Panc1 (cell line): ENCODE results near the gene ARTN. TPM values are rescaled to one million over a fixed set of nuclear protein-coding genes. Genes with fewer than 3 reads are reported as not detected.

Experiments used
- ATAC-seq: fragments of 200-7000 bp; cut with Tn5 transposase; 2 replicates; pipeline ENCODE4 v1.9.1; 2020; ENCODE audit warnings: mild to moderate bottlenecking, moderate library complexity
- BruUV-seq: library from RNA; stranded (reverse); fragments of 400-500 nt; replicated peaks from 2 replicates; lab custom pipeline; 2021; lab: Mats Ljungman, UMichigan
- CTCF ChIA-PET: fragments of 300-600 bp; sonication (Branson Sonifier 250); formaldehyde crosslinking; loops from one replicate; lab custom pipeline; 2022; ENCODE audit warnings: antibody characterized with exemption; lab: Charles Lee
- POLR2A ChIA-PET: fragments of 300-600 bp; sonication (Branson Sonifier 250); formaldehyde crosslinking; loops from one replicate; lab custom pipeline; 2022; ENCODE audit warnings: antibody characterized with exemption; lab: Charles Lee
- DNase-seq: peaks from one replicate; pipeline ENCODE4 v3.0.0-alpha.2; 2010; ENCODE audit warnings: low read depth, low spot score
- H3K27ac ChIP-seq: 2 replicates; pipeline ENCODE4 v1.5.1; 2011; ENCODE audit warnings: mild to moderate bottlenecking, low read length, inconsistent platforms
- H3K27me3 ChIP-seq: fragments of 200-500 bp; sonication (Bioruptor generic); 2 replicates; pipeline ENCODE4 v1.6.0; 2014; ENCODE audit warnings: low read length, inconsistent platforms; ENCODE audit not compliant: control insufficient read depth, insufficient read depth
- H3K36me3 ChIP-seq: fragments of 200-500 bp; sonication (Bioruptor generic); 2 replicates; pipeline ENCODE4 v1.5.1; 2014; ENCODE audit warnings: inconsistent platforms, mild to moderate bottlenecking, low read length, moderate library complexity; ENCODE audit not compliant: control insufficient read depth, insufficient read depth
- H3K4me1 ChIP-seq: 2 replicates; pipeline ENCODE4 v1.5.1; 2011; ENCODE audit warnings: inconsistent platforms, mild to moderate bottlenecking, low read length, moderate library complexity; ENCODE audit not compliant: control insufficient read depth, insufficient read depth
- H3K4me3 ChIP-seq, 2 experiments: 2 replicates each; pipeline ENCODE4 v1.5.1; 2011 to 2012; ENCODE audit warnings: low read depth in 2 of 2, low read length in 2 of 2, mild to moderate bottlenecking in 2 of 2, inconsistent platforms in 1 of 2, moderate library complexity in 1 of 2
- H3K9me3 ChIP-seq: fragments of 200-500 bp; sonication (Bioruptor generic); 2 replicates; pipeline ENCODE4 v1.5.1; 2014; ENCODE audit warnings: low read depth, mild to moderate bottlenecking, inconsistent platforms, low read length, moderate library complexity; ENCODE audit not compliant: control insufficient read depth, insufficient read depth
- POLR2AphosphoS5 ChIP-seq: IDR thresholded peaks from 2 replicates; pipeline ENCODE4 v1.6.1; 2012; ENCODE audit warnings: mild to moderate bottlenecking, low read depth, low read length, moderate library complexity
- SIN3A ChIP-seq: IDR thresholded peaks from 2 replicates; pipeline ENCODE4 v1.6.1; 2012; ENCODE audit warnings: low read depth, mild to moderate bottlenecking, low read length, moderate library complexity, borderline replicate concordance; ENCODE audit not compliant: insufficient read depth
- TCF7L2 ChIP-seq: IDR thresholded peaks from 2 replicates; pipeline ENCODE4 v1.6.1; 2011; ENCODE audit warnings: mild to moderate bottlenecking, low read depth, low read length, inconsistent platforms
- in situ Hi-C: cut with HindIII; loops from 2 replicates; pipeline ENCODE4 v1.10.0; 2016; ENCODE audit warnings: low sequenced_read_pairs, low pct_unique_long_range_greater_than_20kb
- intact Hi-C: fragments of 100-400 bp; cut with micrococcal nuclease; formaldehyde crosslinking; loops from one replicate; pipeline ENCODE4 v1.10.0; 2022; ENCODE audit not compliant: unreplicated experiment
- total RNA-seq: library from RNA; stranded (reverse); gene quantifications from one replicate; pipeline ENCODE4 v1.2.1, GENCODE V29; 2021; ENCODE audit not compliant: unreplicated experiment
- TF ChIP-seq, protein P1 (sequence below): fragments of 450-650 bp; IDR thresholded peaks from 2 replicates; pipeline ENCODE4 v1.5.1; 2017; ENCODE audit warnings: mild to moderate bottlenecking
- TF ChIP-seq, protein P2 (sequence below), 2 experiments: IDR thresholded peaks; 2 replicates each; pipeline ENCODE4 v1.6.1; 2011 to 2012; ENCODE audit warnings: low read depth in 2 of 2, control low read depth in 1 of 2, low read length in 1 of 2, mild to moderate bottlenecking in 1 of 2, moderate library complexity in 1 of 2; ENCODE audit not compliant: insufficient read depth in 1 of 2

Gene ARTN
- total RNA-seq, 1 experiment from 2014 or later: 0.49 TPM

DNA sequence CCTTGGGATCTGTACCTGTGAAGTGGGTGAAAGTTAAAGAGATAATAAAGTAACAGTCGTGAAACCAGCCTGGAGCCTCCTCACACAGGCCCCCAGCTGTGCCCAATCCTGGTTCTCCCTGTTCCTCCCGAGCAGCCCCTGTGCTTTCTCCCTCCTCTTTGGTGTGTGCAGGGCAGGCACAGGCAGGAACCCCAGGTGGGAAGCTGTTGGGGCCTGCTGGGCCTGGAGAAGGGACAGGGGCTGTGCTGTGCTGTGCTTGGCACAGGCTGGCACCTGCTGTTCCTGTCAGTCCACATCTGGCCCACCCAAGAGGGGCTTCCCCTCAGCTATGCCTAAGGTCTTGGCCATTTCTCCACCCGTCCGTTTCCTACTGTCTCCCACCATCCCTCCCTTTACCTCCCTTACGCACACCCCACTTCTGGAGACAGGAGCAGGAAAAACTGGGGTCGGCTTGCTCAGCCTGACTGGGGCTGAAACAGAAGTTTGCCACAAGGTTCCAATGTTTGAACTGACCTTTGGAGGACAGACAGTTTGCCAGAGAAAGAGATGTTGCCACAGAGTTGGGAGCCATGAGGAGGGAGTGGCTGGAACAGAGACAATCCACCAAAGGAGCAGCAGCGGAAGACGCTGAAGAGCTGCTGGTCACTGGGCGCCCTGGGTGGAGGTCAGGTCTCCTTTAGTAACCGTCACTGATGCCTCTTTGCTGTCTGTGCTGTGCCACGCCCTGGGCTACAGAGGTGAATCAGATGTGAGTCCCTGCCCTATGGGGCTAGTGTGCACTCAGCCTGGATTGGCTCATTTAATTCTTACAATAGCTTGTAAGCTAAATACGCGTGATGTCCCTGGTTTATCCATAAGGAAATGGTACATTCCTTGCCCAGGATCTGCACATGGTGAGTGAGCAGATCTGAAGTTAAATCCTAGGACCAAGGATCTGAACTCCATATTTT, 18.8 kb upstream of the ARTN start:
- Histone ChIP-seq H3K27ac (no peak overlapping the region), H3K36me3 (no peaks in the 10 kb centered on the region), H3K27me3 (no peaks in the 10 kb centered on the region), H3K4me3 (no peak overlapping the region), H3K9me3 (no peaks in the 10 kb centered on the region), H3K4me1 (no peaks in the 10 kb centered on the region)
- intact Hi-C loops (no loop called here), in situ Hi-C loops (no loop called here)
- TF ChIP-seq POLR2AphosphoS5 (no peak), TCF7L2 (no peak), SIN3A (no peak)
- TF ChIP-seq, protein P1, sequence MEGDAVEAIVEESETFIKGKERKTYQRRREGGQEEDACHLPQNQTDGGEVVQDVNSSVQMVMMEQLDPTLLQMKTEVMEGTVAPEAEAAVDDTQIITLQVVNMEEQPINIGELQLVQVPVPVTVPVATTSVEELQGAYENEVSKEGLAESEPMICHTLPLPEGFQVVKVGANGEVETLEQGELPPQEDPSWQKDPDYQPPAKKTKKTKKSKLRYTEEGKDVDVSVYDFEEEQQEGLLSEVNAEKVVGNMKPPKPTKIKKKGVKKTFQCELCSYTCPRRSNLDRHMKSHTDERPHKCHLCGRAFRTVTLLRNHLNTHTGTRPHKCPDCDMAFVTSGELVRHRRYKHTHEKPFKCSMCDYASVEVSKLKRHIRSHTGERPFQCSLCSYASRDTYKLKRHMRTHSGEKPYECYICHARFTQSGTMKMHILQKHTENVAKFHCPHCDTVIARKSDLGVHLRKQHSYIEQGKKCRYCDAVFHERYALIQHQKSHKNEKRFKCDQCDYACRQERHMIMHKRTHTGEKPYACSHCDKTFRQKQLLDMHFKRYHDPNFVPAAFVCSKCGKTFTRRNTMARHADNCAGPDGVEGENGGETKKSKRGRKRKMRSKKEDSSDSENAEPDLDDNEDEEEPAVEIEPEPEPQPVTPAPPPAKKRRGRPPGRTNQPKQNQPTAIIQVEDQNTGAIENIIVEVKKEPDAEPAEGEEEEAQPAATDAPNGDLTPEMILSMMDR: no peak
- TF ChIP-seq, protein P2, sequence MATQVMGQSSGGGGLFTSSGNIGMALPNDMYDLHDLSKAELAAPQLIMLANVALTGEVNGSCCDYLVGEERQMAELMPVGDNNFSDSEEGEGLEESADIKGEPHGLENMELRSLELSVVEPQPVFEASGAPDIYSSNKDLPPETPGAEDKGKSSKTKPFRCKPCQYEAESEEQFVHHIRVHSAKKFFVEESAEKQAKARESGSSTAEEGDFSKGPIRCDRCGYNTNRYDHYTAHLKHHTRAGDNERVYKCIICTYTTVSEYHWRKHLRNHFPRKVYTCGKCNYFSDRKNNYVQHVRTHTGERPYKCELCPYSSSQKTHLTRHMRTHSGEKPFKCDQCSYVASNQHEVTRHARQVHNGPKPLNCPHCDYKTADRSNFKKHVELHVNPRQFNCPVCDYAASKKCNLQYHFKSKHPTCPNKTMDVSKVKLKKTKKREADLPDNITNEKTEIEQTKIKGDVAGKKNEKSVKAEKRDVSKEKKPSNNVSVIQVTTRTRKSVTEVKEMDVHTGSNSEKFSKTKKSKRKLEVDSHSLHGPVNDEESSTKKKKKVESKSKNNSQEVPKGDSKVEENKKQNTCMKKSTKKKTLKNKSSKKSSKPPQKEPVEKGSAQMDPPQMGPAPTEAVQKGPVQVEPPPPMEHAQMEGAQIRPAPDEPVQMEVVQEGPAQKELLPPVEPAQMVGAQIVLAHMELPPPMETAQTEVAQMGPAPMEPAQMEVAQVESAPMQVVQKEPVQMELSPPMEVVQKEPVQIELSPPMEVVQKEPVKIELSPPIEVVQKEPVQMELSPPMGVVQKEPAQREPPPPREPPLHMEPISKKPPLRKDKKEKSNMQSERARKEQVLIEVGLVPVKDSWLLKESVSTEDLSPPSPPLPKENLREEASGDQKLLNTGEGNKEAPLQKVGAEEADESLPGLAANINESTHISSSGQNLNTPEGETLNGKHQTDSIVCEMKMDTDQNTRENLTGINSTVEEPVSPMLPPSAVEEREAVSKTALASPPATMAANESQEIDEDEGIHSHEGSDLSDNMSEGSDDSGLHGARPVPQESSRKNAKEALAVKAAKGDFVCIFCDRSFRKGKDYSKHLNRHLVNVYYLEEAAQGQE (IDR thresholded peaks at IDR 0.05; ENCODE audit: insufficient read depth in 1 of 2, low read depth in 2 of 2, low read length in 1 of 2): no peak
- DNase-seq (no peak), ATAC-seq (no peak)
- ChIA-PET POLR2A (no interaction called here), CTCF (interaction anchor here (1.1 kb wide), 1 partner anchor 20 kb away, joined by 4 read pairs; no protein-coding TSS in a partner anchor)
- BruUV-seq: no TSS peak

DNA sequence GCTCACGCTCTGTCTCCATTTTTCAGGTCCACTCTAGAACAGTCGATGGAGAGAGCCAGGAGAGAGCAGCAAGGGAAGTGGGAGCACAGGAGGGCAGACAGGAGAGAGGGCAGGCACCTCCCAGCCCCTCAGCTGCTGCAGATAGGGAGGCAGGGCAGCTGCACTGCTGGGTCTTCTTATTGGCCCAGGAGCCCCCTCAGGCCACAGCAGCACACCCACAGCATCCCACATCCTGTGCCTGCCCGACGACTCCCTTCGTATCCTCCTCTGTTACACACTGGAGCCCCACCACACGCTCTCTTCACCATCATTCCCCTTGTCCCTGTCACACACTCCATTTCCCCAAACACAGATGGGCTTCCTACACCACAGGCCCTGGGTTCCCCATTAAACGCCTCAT, 13.7 kb upstream of the ARTN start:
- Histone ChIP-seq H3K4me1 (no peaks in the 10 kb centered on the region), H3K36me3 (no peaks in the 10 kb centered on the region), H3K4me3 (no peak overlapping the region), H3K27me3 (no peaks in the 10 kb centered on the region), H3K27ac (no peak overlapping the region), H3K9me3 (no peaks in the 10 kb centered on the region)
- CTCF ChIA-PET: no interaction called here
- DNase-seq (no peak), ATAC-seq (no peak)
- intact Hi-C loops (no loop called here), in situ Hi-C loops (no loop called here)
- BruUV-seq: no TSS peak
- TF ChIP-seq TCF7L2 (no peak), SIN3A (no peak), POLR2AphosphoS5 (no peak)
- TF ChIP-seq, protein P1: no peak
- TF ChIP-seq, protein P2 (IDR thresholded peaks at IDR 0.05; ENCODE audit: insufficient read depth in 1 of 2, low read depth in 2 of 2, low read length in 1 of 2): no peak
- POLR2A ChIA-PET: no interaction called here
